ENCODE results near the gene SCRN2. TPM values are rescaled to one million over a fixed set of nuclear protein-coding genes. Genes with fewer than 3 reads are reported as not detected.

The SCRN2 gene
- total and polyA plus RNA-seq, 2 donors (not counting 3 experiments of a cell fraction or from before 2014, with no cell fraction given) = 31.7 to 48.9 TPM

DNA sequence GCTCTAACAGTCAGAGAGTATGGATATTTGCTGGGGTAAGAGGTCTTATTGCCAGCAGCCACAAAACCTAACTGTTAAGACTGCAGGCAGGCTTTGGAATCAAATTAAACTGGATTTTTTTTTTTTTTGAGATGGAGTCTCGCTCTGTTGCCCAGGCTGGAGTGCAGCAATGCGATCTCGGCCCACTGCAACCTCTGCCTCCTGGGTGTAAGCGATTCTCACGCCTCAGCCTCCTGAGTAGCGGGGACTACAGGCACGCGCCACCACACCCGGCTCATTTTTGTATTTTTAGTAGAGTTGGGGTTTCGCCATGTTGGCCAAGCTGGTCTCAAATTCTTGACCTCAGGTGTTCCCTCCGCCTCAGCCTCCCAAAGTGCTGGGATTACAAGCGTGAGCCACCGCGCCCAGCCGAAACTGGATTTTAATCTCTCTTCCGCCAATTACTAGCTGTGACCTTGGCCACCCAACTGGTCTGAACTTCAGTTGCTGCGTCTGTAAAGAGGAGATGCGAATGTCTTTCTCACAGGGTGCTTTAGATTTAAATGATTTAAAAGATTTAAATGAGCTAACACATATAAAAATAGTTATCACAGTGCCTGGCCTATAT, 10.6 kb downstream of the SCRN2 start:
- no peak overlapping the region for H2AFZ ChIP-seq (ENCODE audit: low read depth, low read length)
- H3K79me2 ChIP-seq (ENCODE audit: control insufficient read depth, insufficient read depth, low read length) = peaks cover 14% of the 10 kb centered on the region
- H3K4me1 ChIP-seq (ENCODE audit: control insufficient read depth, extremely low read depth, insufficient read depth, low read length) = peaks cover 28% of the 10 kb centered on the region
- peak overlapping the region; percentile 90 for H3K4me2 ChIP-seq (ENCODE audit: insufficient read depth, low read length)
- H4K20me1 ChIP-seq (replicated peaks; ENCODE audit: control insufficient read depth, extremely low read depth, insufficient read depth, low read length) = no peaks in the 10 kb centered on the region
- H3K36me3 ChIP-seq (ENCODE audit: control insufficient read depth in 2 of 2, extremely low read depth in 1 of 2, insufficient read depth in 2 of 2, low read length in 2 of 2) = peaks cover 7 to 15% of the 10 kb centered on the region in 2 experiments
- dilution Hi-C loops (cut with MboI; ENCODE audit: extremely low pct_ligation_motif_present, low sequenced_read_pairs) = no loop called here
- no peaks in the 10 kb centered on the region for H3K27me3 ChIP-seq (ENCODE audit: control insufficient read depth in 2 of 2, insufficient read depth in 2 of 2, low read length in 2 of 2)
- TF ChIP-seq MYC (IDR thresholded peaks at IDR 0.05; ENCODE audit: low read depth, low read length) = no peak
- TF ChIP-seq, protein P1, sequence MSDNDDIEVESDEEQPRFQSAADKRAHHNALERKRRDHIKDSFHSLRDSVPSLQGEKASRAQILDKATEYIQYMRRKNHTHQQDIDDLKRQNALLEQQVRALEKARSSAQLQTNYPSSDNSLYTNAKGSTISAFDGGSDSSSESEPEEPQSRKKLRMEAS (IDR thresholded peaks at IDR 0.05; ENCODE audit: insufficient read depth, insufficient read length) = no peak
- no peak for TF ChIP-seq POLR2A (IDR thresholded peaks at IDR 0.05; ENCODE audit: low read depth, low read length)
- no peak for TF ChIP-seq FOS (IDR thresholded peaks at IDR 0.05; ENCODE audit: borderline replicate concordance, insufficient read depth, low read length)
- no peak for TF ChIP-seq POLR2AphosphoS5 (IDR thresholded peaks at IDR 0.05; ENCODE audit: insufficient read depth, low read depth, low read length)
- no peak for TF ChIP-seq GATA2 (IDR thresholded peaks at IDR 0.05; ENCODE audit: insufficient read depth, insufficient read length, low read depth, low read length)
- TF ChIP-seq, protein P2, sequence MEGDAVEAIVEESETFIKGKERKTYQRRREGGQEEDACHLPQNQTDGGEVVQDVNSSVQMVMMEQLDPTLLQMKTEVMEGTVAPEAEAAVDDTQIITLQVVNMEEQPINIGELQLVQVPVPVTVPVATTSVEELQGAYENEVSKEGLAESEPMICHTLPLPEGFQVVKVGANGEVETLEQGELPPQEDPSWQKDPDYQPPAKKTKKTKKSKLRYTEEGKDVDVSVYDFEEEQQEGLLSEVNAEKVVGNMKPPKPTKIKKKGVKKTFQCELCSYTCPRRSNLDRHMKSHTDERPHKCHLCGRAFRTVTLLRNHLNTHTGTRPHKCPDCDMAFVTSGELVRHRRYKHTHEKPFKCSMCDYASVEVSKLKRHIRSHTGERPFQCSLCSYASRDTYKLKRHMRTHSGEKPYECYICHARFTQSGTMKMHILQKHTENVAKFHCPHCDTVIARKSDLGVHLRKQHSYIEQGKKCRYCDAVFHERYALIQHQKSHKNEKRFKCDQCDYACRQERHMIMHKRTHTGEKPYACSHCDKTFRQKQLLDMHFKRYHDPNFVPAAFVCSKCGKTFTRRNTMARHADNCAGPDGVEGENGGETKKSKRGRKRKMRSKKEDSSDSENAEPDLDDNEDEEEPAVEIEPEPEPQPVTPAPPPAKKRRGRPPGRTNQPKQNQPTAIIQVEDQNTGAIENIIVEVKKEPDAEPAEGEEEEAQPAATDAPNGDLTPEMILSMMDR (IDR thresholded peaks at IDR 0.05; ENCODE audit: extremely low read depth in 1 of 2, insufficient read depth in 1 of 2, low read depth in 1 of 2, low read length in 2 of 2) = no peak
- no peak for TF ChIP-seq EZH2 (IDR thresholded peaks at IDR 0.05; ENCODE audit: borderline replicate concordance, low read depth, low read length, severe bottlenecking)
- TF ChIP-seq JUN (IDR thresholded peaks at IDR 0.05; ENCODE audit: borderline replicate concordance, insufficient read depth, insufficient read length, low read depth) = no peak
- intact Hi-C loops (cut with micrococcal nuclease) = loop anchor here (1.0 to 2.0 kb wide), 2 partner anchors 9 to 54 kb away; partner anchors contain the start of gene OSBPL7
- ChIA-PET CTCF (interaction anchor here (1.4 to 1.7 kb wide), 2 partner anchors 53 to 166 kb away, joined by 3 to 4 read pairs; no protein-coding TSS in a partner anchor), POLR2A (interaction anchor here (1.2 kb wide), 2 partner anchors 9 to 10 kb away, joined by 3 to 5 read pairs; partner anchors contain the start of gene OSBPL7)
- FAIRE-seq = peak; percentile 64
- no peak for DNase-seq (ENCODE audit: low read depth, low spot score)
- peak overlapping the region; percentile 58 to 78 (median 71) for H3K4me3 ChIP-seq (replicated peaks in 1 of 3; ENCODE audit: insufficient read depth in 1 of 3, low read depth in 1 of 3, low read length in 3 of 3)
- peak overlapping the region; percentile 45 for H3K27ac ChIP-seq (ENCODE audit: insufficient read depth, low read depth, low read length)
- H3K9me3 ChIP-seq (replicated peaks; ENCODE audit: control insufficient read depth, insufficient read depth, low read length) = no peaks in the 10 kb centered on the region
- H3K9me1 ChIP-seq (replicated peaks; ENCODE audit: control insufficient read depth, extremely low read depth, insufficient read depth, low read length) = no peaks in the 10 kb centered on the region
- no TSS peak for BruUV-seq (replicated peaks)
- peak overlapping the region; percentile 74 for H3K9ac ChIP-seq (replicated peaks; ENCODE audit: extremely low read depth, insufficient read depth, low read length)

Data from endothelial cell of umbilical vein (primary cell).